B cell (primary cell): ENCODE measurements around the gene PDZRN3.

Source experiments
- CTCF ChIP-seq: fragments of 200-600 bp; IDR thresholded peaks from one replicate; pipeline ENCODE4 v1.8.0; 2022; ENCODE audit warnings: antibody characterized with exemption, mild to moderate bottlenecking
- EZH2 ChIP-seq: IDR thresholded peaks from 2 replicates; pipeline ENCODE4 v1.6.1; 2012; ENCODE audit warnings: borderline replicate concordance, low read depth, mild to moderate bottlenecking, moderate library complexity, low read length; ENCODE audit not compliant: insufficient read depth, poor library complexity, severe bottlenecking

GRCh38 chr3:73623346-73623745 is 1.4 kb downstream of the PDZRN3 start:
- TF ChIP-seq CTCF = no peak
- TF ChIP-seq EZH2 = no peak
